Activated CD4-positive, alpha-beta T cell treated with anti-CD3 and anti-CD28 coated beads, Interleukin-2, amount 50 U/mL, for 4 hours (primary cell): ENCODE data around the gene LIG1.
"Not testable (repeated sequence)": the region's sequence is repeated elsewhere in the genome, so short reads cannot be mapped to it uniquely, and the experiment has no call there.

Experiments used
- DNase-seq, 2 experiments: peaks; one replicate each; pipeline ENCODE4 v3.0.0-alpha.2; 2020

LIG1 gene

GRCh38 chr19:48120505-48120904 lies 49.6 kb downstream of the LIG1 start:
- no peak for DNase-seq

- no peak for DNase-seq
Observed at GRCh38 chr19:48118131-48118517, 52.0 kb downstream of the LIG1 start.

GRCh38 chr19:48117515-48118130 lies 52.5 kb downstream of the LIG1 start:
- no peak for DNase-seq

GRCh38 chr19:48113190-48113917 lies 56.8 kb downstream of the LIG1 start:
- no peak for DNase-seq

GRCh38 chr19:48111280-48111679 lies 58.9 kb downstream of the LIG1 start:
- DNase-seq, result no peak

GRCh38 chr19:48110350-48110966 lies 59.7 kb downstream of the LIG1 start, which contains the start of gene PLA2G4C:
PLA2G4C (minus strand) TSS chr19:48110817; CDS start chr19:48106529, 4,288 bp downstream.
- peak; percentile 71 to 75 for DNase-seq

GRCh38 chr19:48108997-48109782 lies 61.0 kb downstream of the LIG1 start:
- DNase-seq, result no peak

GRCh38 chr19:48103922-48104321 lies 66.2 kb downstream of the LIG1 start:
- no peak for DNase-seq

- DNase-seq, result no peak
Observed at GRCh38 chr19:48102870-48103751, 67.0 kb downstream of the LIG1 start.

- no peak for DNase-seq
Observed at GRCh38 chr19:48095612-48096175, 74.5 kb downstream of the LIG1 start.

- DNase-seq, result no peak
Observed at GRCh38 chr19:48094855-48095203, 75.3 kb downstream of the LIG1 start.

GRCh38 chr19:48094129-48094854 lies 75.9 kb downstream of the LIG1 start:
- DNase-seq, result no peak

GRCh38 chr19:48091111-48091718 lies 78.9 kb downstream of the LIG1 start:
- not testable (repeated sequence) for DNase-seq

- no peak for DNase-seq
Observed at GRCh38 chr19:48090281-48090802, 79.8 kb downstream of the LIG1 start.

GRCh38 chr19:48088991-48089390 lies 81.2 kb downstream of the LIG1 start:
- not testable (repeated sequence) for DNase-seq

- no peak for DNase-seq
Observed at GRCh38 chr19:48085904-48086864, 84.0 kb downstream of the LIG1 start.

- no peak for DNase-seq
Observed at GRCh38 chr19:48085076-48085475, 85.1 kb downstream of the LIG1 start.

- no peak for DNase-seq
Observed at GRCh38 chr19:48081106-48081505, 89.0 kb downstream of the LIG1 start.

- not testable (repeated sequence) for DNase-seq
Observed at GRCh38 chr19:48070177-48070769, 99.9 kb downstream of the LIG1 start.
